Renal cortex interstitium (tissue), 11 donors: ENCODE results near the gene PROX1. TPM values are rescaled to one million over a fixed set of nuclear protein-coding genes. Genes with fewer than 3 reads are reported as not detected.

Experiments used
- DNase-seq, 11 donors: peaks; one replicate each; pipeline ENCODE4 v3.0.0-alpha.2; 2013; ENCODE audit warnings: low read depth in 9 of 11, low spot score in 4 of 11; ENCODE audit errors: extremely low read depth in 1 of 11
- polyA plus RNA-seq, 3 donors: library from polyadenylated mRNA; unstranded; fragments of 120-200 nt; gene quantifications; one replicate each; pipeline ENCODE4 v1.2.1, GENCODE V29; 2013; ENCODE audit not compliant: insufficient read length in 3 of 3

PROX1 gene
- polyA plus RNA-seq, 3 donors = 7.8 to 10.8 (median 7.9) TPM

DNA sequence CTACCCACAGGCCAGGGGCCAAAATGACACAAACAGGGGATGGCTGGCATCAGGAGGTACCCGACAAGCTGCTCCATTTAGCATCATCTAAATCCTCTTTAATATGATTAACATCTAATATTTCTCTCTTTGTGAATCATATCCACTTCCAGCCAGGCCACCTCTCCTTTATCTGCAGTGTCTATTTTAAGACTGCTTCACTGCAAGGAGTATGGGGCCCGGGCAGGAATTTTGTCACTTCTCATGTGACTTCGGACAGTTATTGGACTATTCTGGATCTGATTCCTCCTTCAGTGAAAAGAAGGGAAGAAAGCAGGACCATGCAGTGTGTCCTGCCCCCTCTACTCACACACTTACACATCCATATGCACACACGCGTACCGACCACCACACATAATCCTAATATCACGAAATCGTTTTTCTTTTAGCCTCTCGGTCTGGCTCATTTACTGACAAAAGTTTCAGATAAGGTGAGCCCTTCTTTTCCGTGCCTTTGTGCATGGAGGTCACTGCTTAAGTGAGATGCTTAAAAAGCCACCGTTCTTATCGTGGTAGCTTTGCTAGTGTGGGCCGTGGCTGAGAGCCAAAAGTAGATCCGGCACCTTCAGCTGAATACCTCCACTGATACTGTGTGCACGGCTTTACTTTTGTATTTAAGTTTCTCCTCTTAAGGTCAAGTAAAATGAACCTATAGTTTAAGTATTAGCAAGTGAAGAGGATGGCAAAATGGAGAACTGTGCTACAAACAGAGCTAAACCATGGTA lies 26.0 kb downstream of the PROX1 start:
- DNase-seq = no peak

- no peak for DNase-seq
Observed at GRCh38 chr1:214014730-214015129, 27.0 kb downstream of the PROX1 start.

GRCh38 chr1:214017191-214017982 lies 29.6 kb downstream of the PROX1 start:
- no peak for DNase-seq

GRCh38 chr1:214018386-214019268 lies 30.9 kb downstream of the PROX1 start:
- DNase-seq = peak in 3 of 11 donors; percentile 36 to 48 (median 37)

DNA sequence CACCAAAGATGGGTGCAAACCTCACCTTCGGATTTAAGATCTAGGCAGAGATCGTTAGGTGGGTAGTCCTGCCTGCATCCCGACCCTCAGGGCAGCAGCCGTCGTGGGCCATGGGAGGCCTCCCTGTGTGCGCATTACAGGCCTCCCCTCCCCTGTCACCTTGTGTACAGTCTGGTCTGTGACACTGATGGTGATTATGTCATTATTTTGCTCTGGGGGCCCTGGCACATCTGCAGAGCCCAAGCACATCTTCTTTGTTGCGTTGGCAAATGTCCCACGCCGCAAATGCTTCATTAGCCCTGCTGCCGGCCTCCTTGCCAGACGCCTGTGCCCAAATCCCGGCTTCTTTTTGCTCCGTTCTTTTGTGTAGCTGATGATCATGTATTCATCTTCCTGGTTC lies 31.7 kb downstream of the PROX1 start:
- DNase-seq = no peak

DNA sequence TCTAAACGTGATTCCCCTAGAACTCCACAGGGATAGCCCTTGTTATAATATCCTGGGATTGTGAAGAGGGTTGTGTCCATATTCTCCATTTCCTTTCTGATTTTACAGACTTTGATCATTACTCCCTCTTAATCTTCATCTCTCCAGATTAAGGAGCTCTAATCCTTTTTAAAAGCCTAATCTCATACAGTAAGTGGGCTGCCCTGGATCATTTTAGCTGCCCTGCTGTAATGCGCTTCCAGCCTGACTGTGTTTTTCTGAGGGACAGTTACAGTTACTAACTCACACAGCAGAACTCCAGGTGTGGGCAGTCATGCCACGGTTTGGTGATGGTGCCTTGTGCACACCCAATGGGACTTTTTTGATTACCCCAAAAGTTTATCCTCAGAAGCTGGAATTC lies 33.5 kb downstream of the PROX1 start:
- DNase-seq = no peak

GRCh38 chr1:214022229-214022791 lies 34.5 kb downstream of the PROX1 start:
- no peak for DNase-seq

DNA sequence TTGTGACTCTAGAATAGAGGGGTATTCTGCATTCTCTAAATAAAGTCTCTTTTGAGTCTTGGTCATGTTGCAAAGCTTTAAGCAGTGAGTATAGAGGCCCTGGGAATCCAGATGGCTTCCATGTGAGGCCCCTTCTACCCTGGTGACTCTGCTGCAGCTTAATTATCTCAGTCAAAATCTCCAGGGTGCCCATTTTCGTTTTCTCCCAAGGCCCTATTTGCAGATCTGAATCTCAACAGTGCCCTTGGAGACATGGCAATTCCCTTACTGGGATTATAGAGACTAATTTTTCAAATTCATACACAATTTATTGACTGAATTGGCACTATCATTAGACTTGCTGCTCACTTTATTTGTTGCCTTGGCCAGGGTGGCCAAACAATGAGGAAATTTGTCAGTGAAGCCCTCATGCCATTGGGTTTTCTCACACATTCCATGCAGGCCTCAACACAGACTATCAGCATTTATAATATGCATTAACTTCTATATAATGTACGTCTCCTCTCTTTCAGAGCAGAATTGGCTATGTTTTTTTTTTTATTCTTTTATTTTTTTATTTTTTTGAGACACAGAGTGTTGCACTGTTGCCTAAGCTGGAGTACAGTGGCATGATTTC lies 35.1 kb downstream of the PROX1 start:
- DNase-seq = no peak

DNA sequence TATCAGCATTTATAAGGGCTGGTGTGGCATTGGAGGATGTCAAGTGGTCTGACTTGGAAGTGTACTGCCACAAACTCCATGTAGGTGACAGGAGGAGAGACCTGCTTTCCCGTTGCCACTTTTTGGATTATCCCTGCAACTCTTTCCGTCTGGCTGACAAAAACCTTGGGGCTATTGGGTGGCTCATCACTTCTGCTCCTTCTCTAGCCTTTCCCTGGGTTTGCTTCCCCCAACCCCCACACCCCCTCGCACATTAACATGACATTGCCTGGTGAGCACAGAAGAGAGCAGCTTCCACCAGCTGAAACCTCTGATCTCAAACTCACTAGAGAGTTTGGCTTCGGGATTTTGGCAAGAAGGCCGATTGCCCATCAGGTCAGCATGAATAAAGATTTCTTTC lies 39.2 kb downstream of the PROX1 start:
- no peak for DNase-seq

DNA sequence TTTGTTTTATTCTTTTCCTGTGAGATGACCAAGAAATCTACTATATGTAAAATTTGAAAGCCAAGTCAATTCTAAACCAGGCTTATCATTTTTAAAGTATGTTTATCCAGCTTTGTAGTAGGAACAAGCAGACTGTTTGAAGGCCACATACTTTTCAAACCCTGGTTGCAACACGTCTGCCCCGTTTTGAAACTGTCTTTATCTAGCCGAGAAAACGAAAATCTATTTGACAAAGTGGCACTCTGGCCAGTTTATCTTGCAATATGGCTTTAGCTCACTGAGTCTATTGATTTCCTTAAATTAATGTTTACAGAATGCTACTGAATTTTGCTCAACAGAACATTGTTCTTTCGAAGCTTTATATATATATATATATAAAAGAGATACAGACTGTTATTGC lies 39.7 kb downstream of the PROX1 start:
- DNase-seq = no peak

DNA sequence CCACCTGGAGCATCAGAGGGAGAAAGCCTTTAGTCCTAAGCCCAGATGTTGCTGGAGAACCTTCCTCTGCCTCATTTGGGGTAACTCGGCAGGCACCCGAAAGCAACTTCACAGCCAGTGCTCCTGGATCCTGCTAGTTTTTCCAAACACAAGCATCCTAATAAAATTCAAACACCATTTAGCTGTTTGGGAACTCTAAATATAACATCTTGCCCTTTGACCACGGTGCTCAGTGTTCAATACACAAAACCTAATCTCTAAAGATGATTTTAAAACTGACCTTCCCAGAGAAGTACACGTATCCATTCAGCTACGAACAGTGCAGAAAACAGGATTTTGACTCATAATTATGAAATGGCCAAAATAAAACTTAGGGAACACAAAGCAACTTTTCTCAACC lies 40.3 kb downstream of the PROX1 start:
- DNase-seq = no peak

GRCh38 chr1:214028649-214029406 lies 41.1 kb downstream of the PROX1 start:
- no peak for DNase-seq

- no peak for DNase-seq
Observed at GRCh38 chr1:214029796-214030195, 42.0 kb downstream of the PROX1 start.

- no peak for DNase-seq
Observed at GRCh38 chr1:214031267-214031650, 43.5 kb downstream of the PROX1 start.

DNA sequence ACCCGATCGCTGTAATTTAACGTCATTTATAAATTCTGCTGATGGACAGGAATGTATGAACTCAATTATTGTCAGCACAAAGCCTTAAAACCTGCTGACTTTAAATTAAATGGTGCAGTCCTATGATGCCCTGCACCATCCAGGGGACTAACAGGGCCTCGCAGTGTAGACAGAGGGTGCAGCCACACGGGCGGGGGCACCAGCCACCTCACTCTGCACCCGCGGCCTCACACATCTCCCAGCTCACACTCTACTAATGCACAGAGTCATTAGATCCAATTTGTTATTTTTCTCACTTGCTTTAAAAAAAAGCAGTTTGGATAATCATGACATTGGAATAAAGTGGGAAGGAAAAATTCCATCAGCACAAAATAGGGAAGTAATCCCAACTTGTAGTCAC lies 49.7 kb downstream of the PROX1 start:
- no peak for DNase-seq

GRCh38 chr1:214039394-214040018 lies 51.7 kb downstream of the PROX1 start:
- DNase-seq = no peak

DNA sequence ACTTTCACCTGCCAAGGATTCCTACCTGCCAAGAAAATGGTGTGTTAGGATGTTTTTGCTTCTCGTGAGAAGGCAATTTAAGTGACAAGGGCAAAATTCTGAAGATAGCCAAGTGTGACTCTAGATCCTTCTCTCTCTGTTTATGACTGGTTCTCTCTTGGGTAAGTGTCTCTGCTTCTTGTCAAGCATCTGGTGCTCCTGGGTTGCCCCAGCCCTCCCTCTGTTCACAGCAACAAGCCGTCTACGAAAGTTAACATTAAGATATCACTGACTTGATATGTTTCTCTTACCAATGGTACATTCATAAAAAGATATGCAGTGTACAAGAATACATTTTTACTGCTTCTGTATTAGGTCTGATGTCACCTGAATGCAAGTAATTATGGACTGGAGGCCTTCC lies 55.4 kb downstream of the PROX1 start:
- no peak for DNase-seq
